ENCODE results near the gene ABCB10.

The ABCB10 gene

GRCh38 chr1:229470406-229471043, 88.0 kb downstream of the ABCB10 start:
- no peak for DNase-seq

- DNase-seq: no peak
Observed at GRCh38 chr1:229466887-229467286, 91.6 kb downstream of the ABCB10 start.

Measured in activated CD4-positive, alpha-beta T cell treated with anti-CD3 and anti-CD28 coated beads, Interleukin-2, amount 50 U/mL, for 1 hour (primary cell).